Karpas-422 (cell line): ENCODE measurements around the gene MYO18B. TPM values are rescaled to one million over a fixed set of nuclear protein-coding genes. Genes with fewer than 3 reads are reported as not detected.

ENCODE experiments used
- DNase-seq: peaks from one replicate; pipeline ENCODE4 v3.0.0-alpha.2; 2015
- H2AFZ ChIP-seq: fragments of 200-600 bp; sonication (generic); 2 replicates; pipeline ENCODE4 v1.6.1; 2014; ENCODE audit warnings: antibody characterized with exemption, low read length, mixed read lengths
- H3K27ac ChIP-seq: fragments of 200-600 bp; sonication (generic); 2 replicates; pipeline ENCODE4 v1.5.1; 2014; ENCODE audit warnings: mild to moderate bottlenecking, low read length, moderate library complexity
- H3K27me3 ChIP-seq: fragments of 200-600 bp; sonication (generic); 2 replicates; pipeline ENCODE4 v1.6.1; 2014; ENCODE audit warnings: low read length, mixed read lengths
- H3K36me3 ChIP-seq: fragments of 200-600 bp; sonication (generic); 2 replicates; pipeline ENCODE4 v1.6.1; 2014; ENCODE audit warnings: low read length, mixed read lengths; ENCODE audit not compliant: insufficient read depth
- H3K4me1 ChIP-seq: fragments of 200-600 bp; sonication (generic); 2 replicates; pipeline ENCODE4 v1.6.1; 2014; ENCODE audit warnings: mild to moderate bottlenecking, low read length, mixed read lengths
- H3K4me2 ChIP-seq: fragments of 200-600 bp; sonication (generic); 2 replicates; pipeline ENCODE4 v1.6.1; 2014; ENCODE audit warnings: low read length, low read depth, mild to moderate bottlenecking; ENCODE audit not compliant: poor library complexity, severe bottlenecking
- H3K4me3 ChIP-seq: fragments of 200-600 bp; sonication (generic); 2 replicates; pipeline ENCODE4 v1.5.1; 2014; ENCODE audit warnings: mild to moderate bottlenecking, antibody characterized with exemption, low read length, mixed read lengths
- H3K79me2 ChIP-seq: fragments of 200-600 bp; sonication (generic); 2 replicates; pipeline ENCODE4 v1.6.1; 2014; ENCODE audit warnings: mild to moderate bottlenecking, low read length, mixed read lengths
- H3K9ac ChIP-seq: fragments of 200-600 bp; sonication (generic); 2 replicates; pipeline ENCODE4 v1.6.0; 2014; ENCODE audit warnings: low read length
- H3K9me2 ChIP-seq: fragments of 200-600 bp; sonication (generic), shearing (Covaris generic); replicated peaks from 2 replicates; pipeline ENCODE4 v1.6.0; 2014; ENCODE audit warnings: mild to moderate bottlenecking, low read length, moderate library complexity; ENCODE audit not compliant: insufficient read depth
- H3K9me3 ChIP-seq: fragments of 300-700, 200-600 bp; sonication (generic); 2 replicates; pipeline ENCODE4 v1.6.1; 2014; ENCODE audit warnings: low read length, mixed read lengths
- H4K20me1 ChIP-seq: fragments of 200-600 bp; sonication (generic); 2 replicates; pipeline ENCODE4 v1.6.1; 2014; ENCODE audit warnings: mild to moderate bottlenecking, antibody characterized with exemption, low read length, low read depth; ENCODE audit not compliant: insufficient read depth
- total RNA-seq: library from RNA; depleted of rRNA; stranded (reverse); fragments of >200 nt; shearing (Covaris generic); gene quantifications from 2 replicates; pipeline ENCODE4 v1.2.3, GENCODE V29; 2014; ENCODE audit warnings: low replicate concordance

Gene MYO18B
- total RNA-seq, 1 experiment from 2014 or later = not detected

GRCh38 chr22:25780673-25781072 is 38.7 kb downstream of the MYO18B start:
- Histone ChIP-seq H2AFZ (no peak overlapping the region), H3K4me1 (no peaks in the 10 kb centered on the region), H3K4me3 (no peak overlapping the region), H3K27me3 (no peaks in the 10 kb centered on the region), H3K4me2 (no peak overlapping the region), H3K9me3 (no peaks in the 10 kb centered on the region), H3K36me3 (no peaks in the 10 kb centered on the region), H3K9ac (no peak overlapping the region), H3K9me2 (no peaks in the 10 kb centered on the region), H3K79me2 (no peaks in the 10 kb centered on the region), H4K20me1 (no peaks in the 10 kb centered on the region), H3K27ac (no peak overlapping the region)
- no peak for DNase-seq

- H3K9me3 ChIP-seq = no peaks in the 10 kb centered on the region
- no peaks in the 10 kb centered on the region for H3K4me1 ChIP-seq
- no peak overlapping the region for H3K9ac ChIP-seq
- no peak overlapping the region for H3K27ac ChIP-seq
- no peak overlapping the region for H3K4me3 ChIP-seq
- no peaks in the 10 kb centered on the region for H4K20me1 ChIP-seq
- H3K9me2 ChIP-seq = no peaks in the 10 kb centered on the region
- no peaks in the 10 kb centered on the region for H3K79me2 ChIP-seq
- DNase-seq = no peak
- H3K27me3 ChIP-seq = no peaks in the 10 kb centered on the region
- H2AFZ ChIP-seq = no peak overlapping the region
- no peak overlapping the region for H3K4me2 ChIP-seq
- no peaks in the 10 kb centered on the region for H3K36me3 ChIP-seq
Observed at GRCh38 chr22:25781801-25782200, 39.8 kb downstream of the MYO18B start.

- H4K20me1 ChIP-seq = no peaks in the 10 kb centered on the region
- no peaks in the 10 kb centered on the region for H3K9me3 ChIP-seq
- H3K4me2 ChIP-seq = no peak overlapping the region
- no peak overlapping the region for H3K9ac ChIP-seq
- H3K4me1 ChIP-seq = no peaks in the 10 kb centered on the region
- H3K27ac ChIP-seq = no peak overlapping the region
- no peak for DNase-seq
- no peaks in the 10 kb centered on the region for H3K27me3 ChIP-seq
- H3K36me3 ChIP-seq = no peaks in the 10 kb centered on the region
- H3K4me3 ChIP-seq = no peak overlapping the region
- no peak overlapping the region for H2AFZ ChIP-seq
- H3K79me2 ChIP-seq = no peaks in the 10 kb centered on the region
- H3K9me2 ChIP-seq = no peaks in the 10 kb centered on the region
Observed at GRCh38 chr22:25782831-25783230, 40.8 kb downstream of the MYO18B start.

GRCh38 chr22:25783856-25784255 is 41.9 kb downstream of the MYO18B start:
- Histone ChIP-seq H4K20me1 (no peaks in the 10 kb centered on the region), H2AFZ (no peak overlapping the region), H3K27me3 (no peaks in the 10 kb centered on the region), H3K9me3 (no peaks in the 10 kb centered on the region), H3K79me2 (no peaks in the 10 kb centered on the region), H3K4me3 (no peak overlapping the region), H3K9me2 (no peaks in the 10 kb centered on the region), H3K9ac (no peak overlapping the region), H3K4me1 (no peaks in the 10 kb centered on the region), H3K27ac (no peak overlapping the region), H3K4me2 (no peak overlapping the region), H3K36me3 (no peaks in the 10 kb centered on the region)
- no peak for DNase-seq

- Histone ChIP-seq H4K20me1 (no peaks in the 10 kb centered on the region), H3K36me3 (no peaks in the 10 kb centered on the region), H3K4me2 (no peak overlapping the region), H3K9ac (no peak overlapping the region), H3K9me3 (no peaks in the 10 kb centered on the region), H2AFZ (no peak overlapping the region), H3K27me3 (no peaks in the 10 kb centered on the region), H3K9me2 (no peaks in the 10 kb centered on the region), H3K79me2 (no peaks in the 10 kb centered on the region), H3K4me3 (no peak overlapping the region), H3K27ac (no peak overlapping the region), H3K4me1 (no peaks in the 10 kb centered on the region)
- no peak for DNase-seq
Observed at GRCh38 chr22:25786165-25786564, 44.2 kb downstream of the MYO18B start.

- Histone ChIP-seq H2AFZ (no peak overlapping the region), H3K36me3 (no peaks in the 10 kb centered on the region), H3K79me2 (no peaks in the 10 kb centered on the region), H3K4me2 (no peak overlapping the region), H3K27ac (no peak overlapping the region), H3K4me3 (no peak overlapping the region), H4K20me1 (no peaks in the 10 kb centered on the region), H3K27me3 (no peaks in the 10 kb centered on the region), H3K9me2 (no peaks in the 10 kb centered on the region), H3K9me3 (no peaks in the 10 kb centered on the region), H3K4me1 (no peaks in the 10 kb centered on the region), H3K9ac (no peak overlapping the region)
- no peak for DNase-seq
Observed at GRCh38 chr22:25791556-25791955, 49.6 kb downstream of the MYO18B start.

- DNase-seq = no peak
- H3K9me2 ChIP-seq = no peaks in the 10 kb centered on the region
- no peak overlapping the region for H3K27ac ChIP-seq
- no peak overlapping the region for H2AFZ ChIP-seq
- H4K20me1 ChIP-seq = no peaks in the 10 kb centered on the region
- no peaks in the 10 kb centered on the region for H3K36me3 ChIP-seq
- no peak overlapping the region for H3K9ac ChIP-seq
- H3K27me3 ChIP-seq = no peaks in the 10 kb centered on the region
- no peak overlapping the region for H3K4me3 ChIP-seq
- H3K4me2 ChIP-seq = no peak overlapping the region
- no peaks in the 10 kb centered on the region for H3K9me3 ChIP-seq
- H3K79me2 ChIP-seq = no peaks in the 10 kb centered on the region
- H3K4me1 ChIP-seq = no peaks in the 10 kb centered on the region
Observed at GRCh38 chr22:25795478-25795877, 53.5 kb downstream of the MYO18B start.

- no peak overlapping the region for H3K4me3 ChIP-seq
- no peaks in the 10 kb centered on the region for H3K4me1 ChIP-seq
- no peak for DNase-seq
- H3K9me2 ChIP-seq = no peaks in the 10 kb centered on the region
- H2AFZ ChIP-seq = no peak overlapping the region
- no peaks in the 10 kb centered on the region for H4K20me1 ChIP-seq
- no peaks in the 10 kb centered on the region for H3K27me3 ChIP-seq
- H3K79me2 ChIP-seq = no peaks in the 10 kb centered on the region
- no peak overlapping the region for H3K27ac ChIP-seq
- H3K9ac ChIP-seq = no peak overlapping the region
- no peaks in the 10 kb centered on the region for H3K36me3 ChIP-seq
- no peaks in the 10 kb centered on the region for H3K9me3 ChIP-seq
- H3K4me2 ChIP-seq = no peak overlapping the region
Observed at GRCh38 chr22:25797498-25798290, 55.7 kb downstream of the MYO18B start.
